NOMO-1 (cell line): Measurements from ENCODE around the gene ACRBP.
A peak's percentile ranks its signal among the peaks of the same experiment; 100 is the strongest.

Source experiments
- DNase-seq, 2 experiments: peaks; one replicate each; lab custom pipeline; 2025; ENCODE audit not compliant: unreplicated experiment in 2 of 2; lab: John Stamatoyannopoulos, UW

Gene ACRBP

GRCh38 chr12:6647083-6647604 lies at the start of gene ACRBP:
ACRBP (minus strand) TSS chr12:6647432; CDS start chr12:6647366, 66 bp downstream.
- DNase-seq = peak; percentile 60 to 76

DNA sequence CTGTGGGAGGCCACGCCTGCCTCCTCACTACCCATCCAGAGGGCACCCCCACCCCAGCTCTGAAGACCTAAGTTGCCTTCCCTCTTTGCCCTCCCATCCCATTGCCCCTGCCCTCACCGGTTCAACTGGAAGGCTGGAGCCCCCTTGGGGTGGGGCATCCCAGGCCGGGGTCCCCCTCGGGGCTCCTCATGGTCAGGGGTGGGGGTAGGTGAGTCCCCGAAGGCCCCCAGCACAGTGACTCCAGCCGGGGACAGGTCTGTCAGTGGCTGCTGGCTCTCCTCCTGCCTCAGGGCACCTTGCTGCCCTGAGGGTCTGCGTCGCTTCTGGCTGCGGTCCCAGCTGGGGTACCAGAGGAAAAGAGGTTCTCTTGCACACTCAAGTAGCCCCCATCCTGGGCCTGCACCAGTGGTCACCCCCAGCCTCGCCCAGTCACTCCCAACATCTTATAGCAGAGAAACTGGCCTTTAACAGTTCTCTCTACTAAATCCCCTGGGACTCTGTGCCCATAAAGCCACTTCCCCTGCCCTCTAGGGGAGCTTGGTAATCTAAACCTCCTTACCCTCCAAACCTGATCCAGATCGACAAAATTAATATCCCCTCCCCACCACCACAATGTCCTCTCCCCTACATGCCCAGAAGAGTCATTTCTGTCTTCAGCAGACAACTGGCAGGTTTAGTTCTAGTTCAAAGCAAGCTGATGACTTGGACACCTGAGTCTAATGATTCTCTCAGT lies 48.2 kb upstream of the ACRBP start:
- DNase-seq = no peak

DNA sequence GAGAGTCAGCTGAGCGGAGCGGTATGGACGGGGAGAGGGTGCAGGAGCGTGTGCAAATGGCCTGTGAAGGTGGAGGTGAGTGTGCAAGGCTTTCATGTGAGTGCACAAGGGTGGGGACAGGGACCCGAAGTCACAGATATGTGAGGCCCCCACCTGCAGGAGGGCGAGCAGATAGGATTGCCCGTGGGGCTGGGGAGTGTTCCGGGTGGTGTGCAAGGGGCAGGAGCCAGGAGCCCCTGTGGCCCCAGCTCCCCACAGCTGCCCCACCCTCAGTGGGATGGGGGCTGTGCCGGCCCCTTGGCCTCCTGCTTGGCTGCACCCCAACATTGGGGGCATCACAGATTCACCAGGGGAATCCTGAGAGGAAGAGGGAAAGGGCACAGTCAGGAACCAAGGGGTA lies 47.5 kb upstream of the ACRBP start:
- no peak for DNase-seq

- DNase-seq = no peak
Measured at GRCh38 chr12:6693832-6694355, 46.7 kb upstream of the ACRBP start.

- no peak for DNase-seq
Measured at GRCh38 chr12:6692888-6693287, 45.7 kb upstream of the ACRBP start.

GRCh38 chr12:6691473-6691872 lies 44.2 kb upstream of the ACRBP start:
- DNase-seq = no peak

DNA sequence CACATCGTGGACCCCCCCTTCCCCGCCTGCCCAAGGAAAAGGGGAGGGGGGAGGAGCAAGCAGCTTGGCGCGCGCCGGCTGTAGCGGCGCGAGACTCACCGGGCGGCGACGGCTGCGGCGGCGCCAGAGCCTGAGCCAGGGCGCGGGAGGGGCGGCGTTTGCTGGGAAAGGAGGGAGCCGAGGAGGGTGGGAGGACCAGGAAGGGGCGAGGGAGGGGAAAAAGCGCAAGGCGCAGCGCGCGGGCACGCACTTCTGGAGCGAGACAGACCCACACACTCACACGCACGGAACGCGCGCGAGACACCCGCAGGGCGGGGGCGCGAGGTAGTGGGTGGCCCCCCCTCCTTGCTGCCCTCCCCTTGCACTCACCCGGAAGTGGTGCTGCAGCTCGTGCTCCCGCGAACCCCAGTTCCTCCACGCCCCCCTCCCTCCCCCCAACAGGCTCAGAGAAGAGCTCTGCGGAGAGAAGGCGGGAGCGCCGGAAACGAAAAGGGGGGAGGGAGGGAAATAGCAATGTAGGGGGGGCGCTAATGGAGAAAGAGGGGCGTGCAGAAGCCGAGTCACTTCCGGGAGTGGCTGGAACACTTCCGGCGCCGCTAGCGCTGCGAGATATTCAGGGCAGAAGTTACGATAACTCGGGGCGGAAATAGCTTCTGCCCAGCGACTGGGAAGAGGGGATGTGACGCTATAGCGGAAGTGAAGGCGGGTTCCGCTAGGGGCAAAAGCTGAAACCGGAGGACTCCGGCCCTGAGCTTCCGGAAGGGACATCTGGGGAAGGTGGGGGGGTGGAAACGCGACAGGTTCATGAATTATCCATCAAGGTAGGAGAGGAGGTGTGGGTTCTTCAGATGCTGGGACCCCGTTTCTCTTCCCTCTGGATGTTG lies 42.0 kb upstream of the ACRBP start, which contains the start of gene ZNF384:
TSS of gene ZNF384 (minus strand) at position 377 of the 884 bp plus-strand sequence. CDS start 9,855 bp downstream, outside the sequence.
- DNase-seq = peak; percentile 98 to 99

DNA sequence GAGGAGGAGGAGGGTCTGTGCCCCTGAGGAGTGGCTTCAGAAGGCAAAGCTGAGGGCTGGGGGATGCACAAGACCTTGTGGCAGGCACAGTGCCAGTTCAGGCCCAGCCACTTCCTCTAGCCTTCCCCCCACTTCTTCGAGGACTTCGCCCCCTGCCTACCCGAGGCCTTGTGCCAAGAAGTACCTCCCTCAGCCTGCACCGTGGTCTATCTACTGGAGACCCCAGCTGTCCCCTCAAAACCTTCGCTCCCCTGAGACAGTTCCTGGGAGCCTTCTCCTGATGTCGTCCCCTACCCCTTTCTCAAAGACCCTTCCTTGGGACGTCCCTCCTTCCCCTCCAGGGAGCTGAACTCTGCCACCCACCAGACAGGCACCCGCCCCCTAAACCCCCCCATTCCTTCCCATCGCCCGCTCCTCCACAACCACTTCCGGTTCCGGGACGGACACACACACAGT lies 41.3 kb upstream of the ACRBP start:
- DNase-seq = peak; percentile 42 to 59

- no peak for DNase-seq
Measured at GRCh38 chr12:6685814-6686213, 38.6 kb upstream of the ACRBP start.

DNA sequence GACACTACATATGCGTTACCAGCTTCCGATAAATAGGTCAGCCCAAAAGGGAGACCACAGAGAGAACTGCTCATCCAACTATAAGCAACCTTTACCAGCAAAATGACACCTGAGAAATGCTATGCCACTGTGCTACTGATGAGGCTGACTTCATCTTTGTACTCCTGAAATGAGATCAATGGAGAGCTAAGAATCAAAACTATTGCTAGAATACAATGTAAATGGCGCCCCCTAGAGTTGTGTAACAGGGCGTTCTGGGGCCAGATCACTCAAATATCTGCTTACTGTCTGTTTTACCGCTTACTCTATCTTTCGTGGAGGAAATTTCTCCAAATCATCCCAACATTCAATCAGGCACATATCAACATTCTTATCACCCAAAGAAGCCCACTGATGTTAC lies 37.4 kb upstream of the ACRBP start:
- peak in 1 of 2 experiments; percentile 39 for DNase-seq

GRCh38 chr12:6676962-6677361 lies 29.7 kb upstream of the ACRBP start:
- no peak for DNase-seq

GRCh38 chr12:6672143-6672542 lies 24.9 kb upstream of the ACRBP start:
- DNase-seq = no peak

DNA sequence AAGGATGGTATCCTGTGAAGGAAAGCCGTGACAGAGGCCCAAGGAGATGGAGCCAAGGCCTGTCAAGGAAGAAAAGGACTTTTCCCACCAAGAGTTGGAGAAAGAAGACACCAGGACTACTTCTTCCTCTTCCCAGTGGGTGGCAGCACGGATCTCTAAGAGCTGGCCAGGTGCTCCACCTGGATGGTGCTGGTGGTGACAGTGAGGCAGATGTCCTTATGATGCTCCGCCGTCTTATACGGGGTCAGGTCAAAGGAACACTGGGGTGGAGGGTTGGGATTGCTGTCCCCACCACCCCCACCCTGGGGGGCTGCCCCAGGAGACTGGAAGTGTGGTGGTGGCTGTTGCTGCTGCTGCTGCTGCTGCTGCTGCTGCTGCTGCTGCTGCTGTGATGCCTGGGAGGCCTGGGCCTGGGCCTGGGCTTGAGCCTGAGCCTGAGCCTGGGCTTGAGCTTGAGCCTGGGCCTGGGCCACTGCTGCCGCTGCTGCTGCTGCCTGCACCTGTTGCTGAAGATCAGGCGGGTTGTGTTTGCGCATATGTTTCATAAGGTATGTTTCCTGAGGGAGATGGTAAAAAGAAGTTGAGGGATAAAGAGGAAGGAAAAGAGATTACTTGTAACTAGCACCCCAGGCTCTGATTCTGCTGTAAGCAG lies 20.5 kb upstream of the ACRBP start:
- no peak for DNase-seq

DNA sequence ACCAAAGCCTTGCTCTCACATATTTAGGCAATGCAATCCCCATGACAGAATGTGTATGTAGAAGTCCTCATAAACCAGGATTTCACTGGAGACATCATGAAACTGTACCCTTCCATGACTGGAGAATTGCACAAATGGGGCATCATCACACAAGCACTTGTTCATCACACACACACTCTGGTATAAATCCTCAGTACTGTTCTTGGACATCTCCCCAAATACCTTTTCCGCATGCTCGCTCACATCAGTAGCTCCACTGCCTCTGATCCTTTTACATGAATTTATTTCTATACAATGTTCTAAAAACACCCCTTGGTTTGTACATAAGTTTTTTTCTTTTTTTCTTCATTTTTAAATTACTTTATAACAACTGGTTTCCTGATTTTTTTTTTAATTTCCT lies 19.0 kb upstream of the ACRBP start:
- no peak for DNase-seq

DNA sequence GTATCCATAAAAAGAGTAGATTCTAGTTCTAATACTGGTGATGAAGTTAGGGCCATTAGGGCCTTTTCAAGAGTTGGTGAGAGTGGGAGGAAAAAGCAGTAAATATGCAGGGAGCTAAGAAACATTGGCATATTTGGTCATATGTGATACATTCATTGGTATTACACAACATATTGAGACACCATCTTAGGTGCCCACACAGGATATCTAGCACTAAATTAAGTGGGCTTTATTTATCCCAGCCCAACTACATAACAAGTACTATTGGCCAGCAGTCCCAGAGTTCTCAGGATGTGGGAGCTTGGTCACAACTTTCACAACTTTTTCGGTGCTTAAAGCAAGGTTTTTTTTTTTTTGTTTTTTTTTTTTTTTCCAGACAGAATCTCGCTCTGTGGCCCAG lies 17.7 kb upstream of the ACRBP start:
- DNase-seq = peak; percentile 39 to 60

DNA sequence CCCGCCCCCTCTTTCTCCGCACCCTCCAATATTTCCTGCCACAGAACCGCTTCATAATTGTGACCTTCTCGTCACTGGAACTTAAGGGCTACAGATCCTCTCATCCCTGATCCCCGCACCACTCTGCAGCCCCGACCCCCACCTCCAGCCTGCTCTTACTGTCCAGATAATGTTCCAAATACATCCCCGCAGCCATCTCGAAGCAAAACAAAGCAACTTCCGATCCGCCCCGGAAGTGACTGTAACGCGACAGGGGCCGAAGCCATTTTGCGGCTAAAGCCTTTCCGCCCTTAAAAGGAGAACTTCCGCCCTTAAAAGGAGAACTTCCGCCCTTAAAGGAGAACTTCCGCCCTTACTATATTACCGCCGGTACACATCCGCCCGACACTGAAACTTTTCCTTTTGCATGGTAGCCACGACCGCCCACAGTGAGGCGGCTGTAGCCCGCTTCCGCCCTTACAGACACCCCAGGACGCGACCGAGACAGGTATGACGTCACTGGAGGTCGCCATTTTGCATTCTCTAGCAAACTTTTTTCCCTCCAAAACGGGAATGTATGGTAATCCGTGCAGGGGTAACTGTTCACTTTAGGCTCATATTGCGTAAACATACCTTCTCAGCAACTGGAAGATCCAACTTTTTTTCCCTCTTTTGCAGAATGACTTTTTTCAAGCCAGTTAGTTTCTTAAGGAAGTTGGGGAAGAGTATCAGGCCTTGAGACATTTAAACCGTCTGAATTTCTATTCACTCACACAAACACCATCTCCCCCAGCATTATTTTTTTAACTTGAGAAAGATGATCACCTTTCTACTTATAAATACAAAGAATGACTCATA lies 15.9 kb upstream of the ACRBP start, which contains the start of gene ING4:
TSS of gene ING4 (minus strand) at position 214 of the 837 bp plus-strand sequence. CDS start at position 196, 18 bp downstream.
- peak; percentile 98 to 99 for DNase-seq

DNA sequence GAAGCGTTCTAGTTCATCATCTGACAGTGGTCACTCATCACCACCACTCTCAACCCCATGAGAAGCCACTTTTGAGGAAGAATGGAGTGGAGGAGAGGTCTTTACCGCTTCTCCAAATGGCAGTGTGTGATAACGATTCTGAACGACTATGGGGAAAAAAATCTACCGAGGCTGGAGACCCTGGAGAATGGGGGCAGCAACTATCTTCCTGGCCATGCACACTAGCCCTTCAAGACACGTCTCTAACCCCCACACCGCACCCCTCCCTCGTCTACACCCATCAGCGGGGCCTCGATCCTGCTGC lies 15.3 kb upstream of the ACRBP start:
- no peak for DNase-seq

DNA sequence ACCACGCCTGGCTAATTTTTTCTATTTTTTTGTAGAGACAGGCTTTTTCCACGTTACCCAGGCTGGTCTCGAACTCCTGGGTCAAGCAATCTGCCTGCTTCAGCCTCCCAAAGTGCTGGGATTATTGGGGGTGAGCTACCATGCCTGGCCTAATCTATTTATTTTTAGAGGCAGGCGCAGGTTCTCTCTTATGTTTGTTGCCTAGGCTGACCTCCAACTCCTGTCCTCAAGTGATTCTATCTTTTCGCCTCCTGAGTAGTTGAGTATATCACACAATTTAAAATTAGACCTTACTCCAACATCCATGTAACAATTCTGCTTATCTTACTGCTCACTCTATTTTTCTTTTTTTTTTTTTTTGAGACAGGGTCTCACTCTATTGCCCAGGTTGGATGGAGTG lies 6.8 kb upstream of the ACRBP start:
- DNase-seq = no peak

DNA sequence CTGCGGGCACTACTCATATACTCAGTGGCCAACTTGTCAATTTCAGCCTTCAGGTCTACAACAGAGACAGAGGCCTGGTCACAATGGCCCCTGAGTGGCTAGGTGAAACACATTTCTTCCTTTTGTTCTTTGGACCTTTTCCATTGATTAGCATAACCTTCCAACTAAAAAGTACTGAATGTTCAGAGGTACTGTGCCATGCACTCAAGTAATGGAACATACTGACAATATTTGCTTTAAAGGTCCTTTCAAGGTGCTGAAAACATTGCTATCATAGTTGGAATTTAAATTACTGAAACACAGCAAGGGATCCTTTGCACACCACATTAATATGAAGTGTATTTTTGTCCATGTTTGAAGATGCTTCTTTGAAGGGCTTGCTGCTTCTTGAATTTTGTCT lies 6.1 kb upstream of the ACRBP start:
- DNase-seq = no peak

- no peak for DNase-seq
Measured at GRCh38 chr12:6652391-6652790, 5.2 kb upstream of the ACRBP start.
